ENCODE data around the gene CSTPP1.

DNA sequence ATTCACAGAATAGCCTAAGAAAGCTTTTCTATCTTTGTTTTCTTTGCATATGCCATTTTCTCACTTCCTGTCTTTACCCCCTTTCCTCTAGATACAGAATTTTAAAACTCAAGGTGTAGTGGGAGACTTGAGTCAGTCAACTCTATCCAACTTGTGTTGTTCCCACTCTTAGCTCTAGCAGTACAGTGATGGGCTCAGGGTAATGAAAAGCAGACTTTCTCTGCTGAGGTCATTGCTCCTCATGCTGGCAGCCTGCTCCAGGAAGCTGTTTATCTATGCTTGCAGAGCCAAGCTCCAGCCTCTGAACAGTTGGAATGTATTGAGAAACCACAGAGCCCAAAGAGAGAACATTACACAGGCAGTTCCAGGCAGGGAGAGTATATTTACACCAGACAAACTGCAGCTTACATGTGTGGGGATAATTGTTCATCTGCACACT is 68.1 kb downstream of the CSTPP1 start:
- TF ChIP-seq, protein P1, sequence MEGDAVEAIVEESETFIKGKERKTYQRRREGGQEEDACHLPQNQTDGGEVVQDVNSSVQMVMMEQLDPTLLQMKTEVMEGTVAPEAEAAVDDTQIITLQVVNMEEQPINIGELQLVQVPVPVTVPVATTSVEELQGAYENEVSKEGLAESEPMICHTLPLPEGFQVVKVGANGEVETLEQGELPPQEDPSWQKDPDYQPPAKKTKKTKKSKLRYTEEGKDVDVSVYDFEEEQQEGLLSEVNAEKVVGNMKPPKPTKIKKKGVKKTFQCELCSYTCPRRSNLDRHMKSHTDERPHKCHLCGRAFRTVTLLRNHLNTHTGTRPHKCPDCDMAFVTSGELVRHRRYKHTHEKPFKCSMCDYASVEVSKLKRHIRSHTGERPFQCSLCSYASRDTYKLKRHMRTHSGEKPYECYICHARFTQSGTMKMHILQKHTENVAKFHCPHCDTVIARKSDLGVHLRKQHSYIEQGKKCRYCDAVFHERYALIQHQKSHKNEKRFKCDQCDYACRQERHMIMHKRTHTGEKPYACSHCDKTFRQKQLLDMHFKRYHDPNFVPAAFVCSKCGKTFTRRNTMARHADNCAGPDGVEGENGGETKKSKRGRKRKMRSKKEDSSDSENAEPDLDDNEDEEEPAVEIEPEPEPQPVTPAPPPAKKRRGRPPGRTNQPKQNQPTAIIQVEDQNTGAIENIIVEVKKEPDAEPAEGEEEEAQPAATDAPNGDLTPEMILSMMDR (IDR thresholded peaks at IDR 0.05), result no peak
- TF ChIP-seq POLR2A (IDR thresholded peaks at IDR 0.05), result no peak
